ENCODE data around the gene SFR1. TPM values are rescaled to one million over a fixed set of nuclear protein-coding genes. Genes with fewer than 3 reads are reported as not detected.
A peak's percentile ranks its signal among the peaks of the same experiment; 100 is the strongest.

SFR1 gene
- polyA plus RNA-seq, 1 donor (not counting 4 experiments of a cell fraction or from before 2014, with no cell fraction given), result 10.4 TPM

DNA sequence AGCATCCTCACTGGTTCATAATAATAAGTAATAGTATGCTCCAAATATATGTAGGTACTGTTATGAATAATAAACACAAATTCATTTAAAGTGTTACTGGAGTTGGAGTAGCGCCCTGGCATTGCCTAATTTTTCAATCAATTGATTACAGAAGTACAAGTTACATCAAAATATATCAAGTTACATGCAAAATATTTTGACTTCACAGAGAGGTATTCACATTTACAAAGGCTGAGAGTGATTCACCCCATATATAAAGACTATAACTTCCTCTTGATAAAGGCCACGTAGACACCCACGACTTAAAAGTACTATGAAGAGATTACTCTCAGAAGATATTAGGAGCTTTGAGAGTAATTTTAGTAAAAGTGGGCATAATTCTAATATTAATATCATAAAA is 22.7 kb upstream of the SFR1 start:
- Histone ChIP-seq H3K27me3 (ENCODE audit: control insufficient read depth, extremely low read depth, insufficient read depth, low read length) (no peaks in the 10 kb centered on the region), H3K4me3 (ENCODE audit: control insufficient read depth in 2 of 3, extremely low read depth in 1 of 3, insufficient read depth in 2 of 3, low read depth in 1 of 3, low read length in 3 of 3) (peak overlapping the region in 1 of 3 experiments; percentile 19), H3K9me3 (ENCODE audit: control insufficient read depth, low read depth, low read length) (peaks cover 10% of the 10 kb centered on the region), H3K36me3 (ENCODE audit: control insufficient read depth in 2 of 2, extremely low read depth in 1 of 2, insufficient read depth in 2 of 2, low read length in 2 of 2) (no peaks in the 10 kb centered on the region), H3K9me1 (ENCODE audit: control insufficient read depth, extremely low read depth, insufficient read depth, low read length) (no peaks in the 10 kb centered on the region), H3K4me2 (ENCODE audit: control insufficient read depth, extremely low read depth, insufficient read depth, low read depth, low read length) (peak overlapping the region; percentile 58), H4K20me1 (ENCODE audit: control insufficient read depth, extremely low read depth, insufficient read depth, low read length) (no peaks in the 10 kb centered on the region), H2AFZ (ENCODE audit: control insufficient read depth, low read length) (no peak overlapping the region), H3K4me1 (ENCODE audit: control insufficient read depth, extremely low read depth, insufficient read depth, low read length) (peaks cover 19% of the 10 kb centered on the region), H3K79me2 (ENCODE audit: control insufficient read depth, insufficient read depth, low read length) (no peaks in the 10 kb centered on the region), H3K9ac (ENCODE audit: control insufficient read depth, extremely low read depth, insufficient read depth, low read length) (peak overlapping the region; percentile 43), H3K27ac (ENCODE audit: control insufficient read depth, insufficient read depth, low read length) (peak overlapping the region; percentile 86)
- no peak for DNase-seq (ENCODE audit: low read depth, low spot score)
- FAIRE-seq, result no peak
- TF ChIP-seq, protein P1, sequence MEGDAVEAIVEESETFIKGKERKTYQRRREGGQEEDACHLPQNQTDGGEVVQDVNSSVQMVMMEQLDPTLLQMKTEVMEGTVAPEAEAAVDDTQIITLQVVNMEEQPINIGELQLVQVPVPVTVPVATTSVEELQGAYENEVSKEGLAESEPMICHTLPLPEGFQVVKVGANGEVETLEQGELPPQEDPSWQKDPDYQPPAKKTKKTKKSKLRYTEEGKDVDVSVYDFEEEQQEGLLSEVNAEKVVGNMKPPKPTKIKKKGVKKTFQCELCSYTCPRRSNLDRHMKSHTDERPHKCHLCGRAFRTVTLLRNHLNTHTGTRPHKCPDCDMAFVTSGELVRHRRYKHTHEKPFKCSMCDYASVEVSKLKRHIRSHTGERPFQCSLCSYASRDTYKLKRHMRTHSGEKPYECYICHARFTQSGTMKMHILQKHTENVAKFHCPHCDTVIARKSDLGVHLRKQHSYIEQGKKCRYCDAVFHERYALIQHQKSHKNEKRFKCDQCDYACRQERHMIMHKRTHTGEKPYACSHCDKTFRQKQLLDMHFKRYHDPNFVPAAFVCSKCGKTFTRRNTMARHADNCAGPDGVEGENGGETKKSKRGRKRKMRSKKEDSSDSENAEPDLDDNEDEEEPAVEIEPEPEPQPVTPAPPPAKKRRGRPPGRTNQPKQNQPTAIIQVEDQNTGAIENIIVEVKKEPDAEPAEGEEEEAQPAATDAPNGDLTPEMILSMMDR (optimal IDR thresholded peaks at IDR 0.05 in 1 of 3, IDR thresholded peaks at IDR 0.05 in 1 of 3, conservative IDR thresholded peaks at IDR 0.05 in 1 of 3; ENCODE audit: extremely low read depth in 1 of 3, insufficient read depth in 2 of 3, low read length in 3 of 3), result no peak
- no peak for TF ChIP-seq EZH2 (IDR thresholded peaks at IDR 0.05; ENCODE audit: low read length)
- dilution Hi-C loops (cut with MboI; ENCODE audit: extremely low pct_ligation_motif_present, low sequenced_read_pairs), result no loop called here

DNA sequence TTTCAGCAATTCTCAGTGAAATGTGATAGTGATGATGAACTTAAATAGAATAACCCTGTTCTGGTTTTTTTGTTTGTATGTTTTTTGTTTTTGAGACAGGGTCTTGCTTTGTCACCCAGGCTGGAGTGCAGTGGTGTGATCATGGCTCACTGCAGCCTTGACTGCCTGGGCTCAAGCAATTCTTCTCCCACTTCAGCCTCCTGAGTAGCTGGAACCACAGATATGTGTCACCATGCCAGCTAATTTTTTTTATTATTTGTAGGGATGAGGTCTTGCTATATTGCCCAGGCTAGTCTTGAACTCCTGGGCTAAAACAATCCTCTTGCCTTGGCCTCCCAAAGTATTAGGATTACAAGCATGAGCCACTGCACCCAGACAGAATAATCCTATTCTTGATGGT is 22.0 kb upstream of the SFR1 start:
- peaks cover 6% of the 10 kb centered on the region for H3K9me3 ChIP-seq (ENCODE audit: control insufficient read depth, low read depth, low read length)
- DNase-seq (ENCODE audit: low read depth, low spot score) (no peak), FAIRE-seq (peak; percentile 23)
- H3K36me3 ChIP-seq (ENCODE audit: control insufficient read depth in 2 of 2, extremely low read depth in 1 of 2, insufficient read depth in 2 of 2, low read length in 2 of 2), result no peaks in the 10 kb centered on the region
- H3K79me2 ChIP-seq (ENCODE audit: control insufficient read depth, insufficient read depth, low read length), result no peaks in the 10 kb centered on the region
- H3K9me1 ChIP-seq (ENCODE audit: control insufficient read depth, extremely low read depth, insufficient read depth, low read length), result no peaks in the 10 kb centered on the region
- no peak overlapping the region for H3K4me3 ChIP-seq (ENCODE audit: control insufficient read depth in 2 of 3, extremely low read depth in 1 of 3, insufficient read depth in 2 of 3, low read depth in 1 of 3, low read length in 3 of 3)
- peak overlapping the region; percentile 86 for H3K27ac ChIP-seq (ENCODE audit: control insufficient read depth, insufficient read depth, low read length)
- no peak for TF ChIP-seq EZH2 (IDR thresholded peaks at IDR 0.05; ENCODE audit: low read length)
- TF ChIP-seq, protein P1 (optimal IDR thresholded peaks at IDR 0.05 in 1 of 3, IDR thresholded peaks at IDR 0.05 in 1 of 3, conservative IDR thresholded peaks at IDR 0.05 in 1 of 3; ENCODE audit: extremely low read depth in 1 of 3, insufficient read depth in 2 of 3, low read length in 3 of 3), result no peak
- H3K27me3 ChIP-seq (ENCODE audit: control insufficient read depth, extremely low read depth, insufficient read depth, low read length), result no peaks in the 10 kb centered on the region
- no peak overlapping the region for H2AFZ ChIP-seq (ENCODE audit: control insufficient read depth, low read length)
- dilution Hi-C loops (cut with MboI; ENCODE audit: extremely low pct_ligation_motif_present, low sequenced_read_pairs), result no loop called here
- peak overlapping the region; percentile 43 for H3K9ac ChIP-seq (ENCODE audit: control insufficient read depth, extremely low read depth, insufficient read depth, low read length)
- no peaks in the 10 kb centered on the region for H4K20me1 ChIP-seq (ENCODE audit: control insufficient read depth, extremely low read depth, insufficient read depth, low read length)
- H3K4me2 ChIP-seq (ENCODE audit: control insufficient read depth, extremely low read depth, insufficient read depth, low read depth, low read length), result no peak overlapping the region
- H3K4me1 ChIP-seq (ENCODE audit: control insufficient read depth, extremely low read depth, insufficient read depth, low read length), result peaks cover 25% of the 10 kb centered on the region
